Endodermal cell (in vitro differentiated cells): ENCODE results near the gene PDHB. TPM values are rescaled to one million over a fixed set of nuclear protein-coding genes. Genes with fewer than 3 reads are reported as not detected.

Experiments
- DNase-seq: peaks from one replicate; pipeline ENCODE4 v3.0.0-alpha.2; 2017
- H3K27ac ChIP-seq: 2 replicates; pipeline ENCODE4 v1.5.1; 2013; ENCODE audit warnings: mild to moderate bottlenecking, low read depth, low read length, moderate library complexity
- H3K27me3 ChIP-seq: 2 replicates; pipeline ENCODE4 v1.6.1; 2013; ENCODE audit warnings: mild to moderate bottlenecking, low read length, moderate library complexity; ENCODE audit not compliant: insufficient read depth, control insufficient read depth, poor library complexity, severe bottlenecking
- H3K36me3 ChIP-seq: 2 replicates; pipeline ENCODE4 v1.7.0; 2013; ENCODE audit warnings: mild to moderate bottlenecking, low read length, moderate library complexity; ENCODE audit not compliant: control insufficient read depth, insufficient read depth
- H3K4me1 ChIP-seq: one replicate; pipeline ENCODE4 v1.7.0; 2013; ENCODE audit warnings: low read length; ENCODE audit not compliant: control insufficient read depth, insufficient read depth
- H3K4me3 ChIP-seq: 2 replicates; pipeline ENCODE4 v1.5.1; 2013; ENCODE audit warnings: mild to moderate bottlenecking, low read length, moderate library complexity
- H3K9ac ChIP-seq: 2 replicates; pipeline ENCODE4 v1.6.1; 2013; ENCODE audit warnings: mild to moderate bottlenecking, low read length, moderate library complexity; ENCODE audit not compliant: poor library complexity, severe bottlenecking; ENCODE audit errors: extremely low read depth
- H3K9me3 ChIP-seq: 2 replicates; pipeline ENCODE4 v1.6.1; 2013; ENCODE audit warnings: mild to moderate bottlenecking, low read length, moderate library complexity; ENCODE audit not compliant: control insufficient read depth
- H3K27ac Mint-ChIP-seq: 2 replicates; pipeline ENCODE4 v1.8.0; 2020; ENCODE audit warnings: mixed read lengths
- H3K27me3 Mint-ChIP-seq: 2 replicates; pipeline ENCODE4 v1.8.0; 2021; ENCODE audit warnings: mild to moderate bottlenecking, mixed read lengths; ENCODE audit not compliant: insufficient read depth
- H3K36me3 Mint-ChIP-seq: 2 replicates; pipeline ENCODE4 v1.8.0; 2020; ENCODE audit warnings: low read depth, mixed read lengths
- H3K4me1 Mint-ChIP-seq: 2 replicates; pipeline ENCODE4 v1.8.0; 2020; ENCODE audit warnings: mixed read lengths
- H3K4me3 Mint-ChIP-seq: 2 replicates; pipeline ENCODE4 v1.8.0; 2020; ENCODE audit warnings: mild to moderate bottlenecking, moderate library complexity, mixed read lengths
- H3K9me3 Mint-ChIP-seq: 2 replicates; pipeline ENCODE4 v1.8.0; 2020; ENCODE audit warnings: mild to moderate bottlenecking, mixed read lengths
- WGBS, 2 experiments: methylation state at CpG; one replicate each; pipeline versions ENCODE4 v1.1.5 to v1.1.7; 2013; ENCODE audit warnings: missing lambda C conversion rate in 2 of 2, mixed read lengths in 1 of 2; ENCODE audit not compliant: insufficient coverage in 1 of 2, insufficient read length in 1 of 2; 5-methylcytosine and 5-hydroxymethylcytosine counted together
- total RNA-seq, 2 donors: library from RNA; stranded (reverse); fragmentation: NEBNext Ultra II Directional in 1 of 2; extraction: Animal tissue kit (Norgen Biotek cat#: 25700) in 1 of 2; gene quantifications; 2 replicates in 1 of 2; 3 replicates in 1 of 2; pipeline ENCODE4 v1.2.1, GENCODE V29; 2021
- TF ChIP-seq, protein P1 (sequence below): fragments of 200-600 bp; sonication (generic); conservative IDR thresholded peaks from 2 replicates; pipeline ENCODE4 v1.5.0; 2021; ENCODE audit warnings: antibody characterized with exemption, mild to moderate bottlenecking

The PDHB gene
- total RNA-seq, 2 donors from 2014 or later: 127 to 159 TPM

- TF ChIP-seq, protein P1, sequence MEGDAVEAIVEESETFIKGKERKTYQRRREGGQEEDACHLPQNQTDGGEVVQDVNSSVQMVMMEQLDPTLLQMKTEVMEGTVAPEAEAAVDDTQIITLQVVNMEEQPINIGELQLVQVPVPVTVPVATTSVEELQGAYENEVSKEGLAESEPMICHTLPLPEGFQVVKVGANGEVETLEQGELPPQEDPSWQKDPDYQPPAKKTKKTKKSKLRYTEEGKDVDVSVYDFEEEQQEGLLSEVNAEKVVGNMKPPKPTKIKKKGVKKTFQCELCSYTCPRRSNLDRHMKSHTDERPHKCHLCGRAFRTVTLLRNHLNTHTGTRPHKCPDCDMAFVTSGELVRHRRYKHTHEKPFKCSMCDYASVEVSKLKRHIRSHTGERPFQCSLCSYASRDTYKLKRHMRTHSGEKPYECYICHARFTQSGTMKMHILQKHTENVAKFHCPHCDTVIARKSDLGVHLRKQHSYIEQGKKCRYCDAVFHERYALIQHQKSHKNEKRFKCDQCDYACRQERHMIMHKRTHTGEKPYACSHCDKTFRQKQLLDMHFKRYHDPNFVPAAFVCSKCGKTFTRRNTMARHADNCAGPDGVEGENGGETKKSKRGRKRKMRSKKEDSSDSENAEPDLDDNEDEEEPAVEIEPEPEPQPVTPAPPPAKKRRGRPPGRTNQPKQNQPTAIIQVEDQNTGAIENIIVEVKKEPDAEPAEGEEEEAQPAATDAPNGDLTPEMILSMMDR: no peak
- H3K36me3 ChIP-seq: no peaks in the 10 kb centered on the region
- no peaks in the 10 kb centered on the region for H3K27me3 ChIP-seq
- H3K9me3 ChIP-seq: no peaks in the 10 kb centered on the region
- H3K4me1 ChIP-seq: no peaks in the 10 kb centered on the region
- Mint-ChIP-seq H3K27ac (peak overlapping the region; percentile 96), H3K4me3 (no peak overlapping the region), H3K4me1 (peaks cover 21% of the 10 kb centered on the region), H3K36me3 (no peaks in the 10 kb centered on the region), H3K27me3 (peaks cover 7% of the 10 kb centered on the region), H3K9me3 (peaks cover 3% of the 10 kb centered on the region)
- WGBS, 2 experiments: 50 to 52% methylated on average over 2 to 4 of the region's 4 CpGs
- H3K9ac ChIP-seq: no peak overlapping the region
- H3K27ac ChIP-seq: peak overlapping the region; percentile 32
- no peak overlapping the region for H3K4me3 ChIP-seq
- peak; percentile 89 for DNase-seq
Observed at GRCh38 chr3:58462829-58463180, 29.2 kb upstream of the PDHB start.

DNA sequence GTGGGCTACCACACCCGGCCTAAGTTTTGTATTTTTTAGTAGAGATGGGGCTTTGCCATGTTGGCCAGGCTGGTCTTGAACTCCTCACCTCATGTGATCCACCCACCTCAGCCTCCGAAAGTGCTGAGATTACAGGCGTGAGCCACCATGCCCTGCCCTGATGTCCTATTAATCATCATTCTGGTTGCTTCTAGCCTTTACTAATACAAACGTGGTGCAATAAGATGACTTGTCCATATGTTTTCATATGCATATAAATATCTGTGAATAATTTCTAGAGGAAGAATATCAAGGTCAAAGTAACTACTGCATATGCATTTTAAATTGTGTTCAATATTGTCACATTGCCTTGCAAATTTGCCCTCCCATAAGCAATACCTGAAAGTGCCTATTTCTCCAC is 25.5 kb upstream of the PDHB start:
- peaks cover 24% of the 10 kb centered on the region for H3K9me3 ChIP-seq
- no peaks in the 10 kb centered on the region for H3K4me1 ChIP-seq
- no peak overlapping the region for H3K9ac ChIP-seq
- no peak for DNase-seq
- H3K27ac ChIP-seq: no peak overlapping the region
- WGBS, 2 experiments: 97 to 100% methylated on average over 2 to 4 of the region's 4 CpGs
- H3K4me3 ChIP-seq: no peak overlapping the region
- Mint-ChIP-seq H3K36me3 (peaks cover 5% of the 10 kb centered on the region), H3K9me3 (peaks cover 34% of the 10 kb centered on the region), H3K27ac (no peak overlapping the region), H3K27me3 (peaks cover 2% of the 10 kb centered on the region), H3K4me1 (peaks cover 17% of the 10 kb centered on the region), H3K4me3 (no peak overlapping the region)
- TF ChIP-seq, protein P1: no peak
- H3K36me3 ChIP-seq: no peaks in the 10 kb centered on the region
- no peaks in the 10 kb centered on the region for H3K27me3 ChIP-seq

DNA sequence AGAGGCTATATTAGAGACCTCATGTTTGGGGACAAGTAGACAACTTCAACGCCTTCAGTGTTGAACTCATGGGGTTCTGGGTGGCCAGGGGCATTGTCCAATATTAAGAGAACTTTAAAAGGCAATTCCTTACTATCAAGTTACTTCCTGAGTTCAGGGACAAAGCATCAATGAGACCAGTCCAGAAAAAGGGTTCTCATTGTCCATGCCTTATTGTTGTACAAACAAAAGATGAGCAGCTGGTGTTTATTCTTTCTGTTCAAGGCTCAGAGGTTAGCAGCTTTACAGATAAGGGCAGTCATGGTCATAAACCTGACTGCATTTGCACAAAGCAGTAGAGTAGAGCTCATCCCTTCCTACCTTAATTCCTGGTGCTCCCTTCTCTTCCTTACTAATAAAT is 18.5 kb upstream of the PDHB start:
- H3K9me3 Mint-ChIP-seq: peaks cover 49% of the 10 kb centered on the region
- WGBS, 2 experiments: 86 to 97% methylated on average over 1 of the region's 1 CpG
- H3K36me3 Mint-ChIP-seq: peaks cover 13% of the 10 kb centered on the region

More for the DNA sequence above, 18.5 kb upstream of the PDHB start:
- TF ChIP-seq, protein P1: no peak
- Mint-ChIP-seq H3K4me1 (peaks cover 12% of the 10 kb centered on the region), H3K27me3 (no peaks in the 10 kb centered on the region), H3K27ac (no peak overlapping the region), H3K4me3 (no peak overlapping the region)
- no peak overlapping the region for H3K9ac ChIP-seq
- H3K36me3 ChIP-seq: no peaks in the 10 kb centered on the region
- no peak for DNase-seq
- H3K4me1 ChIP-seq: no peaks in the 10 kb centered on the region
- H3K27ac ChIP-seq: peak overlapping the region; percentile 7
- peak overlapping the region; percentile 26 for H3K4me3 ChIP-seq
- H3K9me3 ChIP-seq: peaks cover 45% of the 10 kb centered on the region
- H3K27me3 ChIP-seq: no peaks in the 10 kb centered on the region
